Skeletal muscle tissue (tissue), 4 donors: ENCODE data around the gene CYTH1. TPM values are rescaled to one million over a fixed set of nuclear protein-coding genes. Genes with fewer than 3 reads are reported as not detected.

Source experiments
- H3K27ac ChIP-seq: one replicate; pipeline ENCODE4 v1.7.0; 2013; ENCODE audit warnings: mild to moderate bottlenecking, low read depth, low read length, inconsistent platforms
- H3K27me3 ChIP-seq, 3 donors: one replicate each; pipeline ENCODE4 v1.7.0; 2013; ENCODE audit warnings: low read length in 3 of 3; ENCODE audit not compliant: control insufficient read depth in 3 of 3, insufficient read depth in 3 of 3
- H3K36me3 ChIP-seq, 3 donors: one replicate each; pipeline ENCODE4 v1.7.0; 2013; ENCODE audit warnings: low read length in 3 of 3; ENCODE audit not compliant: control insufficient read depth in 3 of 3, insufficient read depth in 3 of 3
- H3K4me1 ChIP-seq, 3 donors: one replicate each; pipeline ENCODE4 v1.7.0; 2013; ENCODE audit warnings: low read length in 3 of 3, mild to moderate bottlenecking in 3 of 3; ENCODE audit not compliant: control insufficient read depth in 3 of 3, insufficient read depth in 3 of 3
- H3K4me3 ChIP-seq, 3 donors: one replicate each; pipeline ENCODE4 v1.7.0; 2013; ENCODE audit warnings: low read length in 3 of 3
- H3K9ac ChIP-seq, 3 donors: one replicate each; pipeline ENCODE4 v1.7.0; 2013; ENCODE audit warnings: low read length in 3 of 3, mild to moderate bottlenecking in 3 of 3, moderate library complexity in 2 of 3, low read depth in 1 of 3
- H3K9me3 ChIP-seq, 3 donors: one replicate each; pipeline ENCODE4 v1.7.0; 2013; ENCODE audit warnings: low read length in 3 of 3; ENCODE audit not compliant: control insufficient read depth in 3 of 3
- total RNA-seq: library from RNA; depleted of rRNA; stranded (reverse); fragments of >200 nt; gene quantifications from one replicate; pipeline ENCODE4 v1.2.3, GENCODE V29; 2014
- donor health status: Osteomylitis.

Gene CYTH1
- total RNA-seq, 1 donor from 2014 or later: 17.7 TPM

- H3K4me3 ChIP-seq: no peak overlapping the region
- H3K4me1 ChIP-seq: peaks cover 31 to 42% (median 33%) of the 10 kb centered on the region in 3 donors
- no peaks in the 10 kb centered on the region for H3K9me3 ChIP-seq
- H3K36me3 ChIP-seq: peaks cover 15 to 53% (median 50%) of the 10 kb centered on the region in 3 donors
- H3K27ac ChIP-seq: peak overlapping the region; percentile 37
- no peak overlapping the region for H3K9ac ChIP-seq
- H3K27me3 ChIP-seq: no peaks in the 10 kb centered on the region
Measured at GRCh38 chr17:78679495-78680395, 102.3 kb downstream of the CYTH1 start.

DNA sequence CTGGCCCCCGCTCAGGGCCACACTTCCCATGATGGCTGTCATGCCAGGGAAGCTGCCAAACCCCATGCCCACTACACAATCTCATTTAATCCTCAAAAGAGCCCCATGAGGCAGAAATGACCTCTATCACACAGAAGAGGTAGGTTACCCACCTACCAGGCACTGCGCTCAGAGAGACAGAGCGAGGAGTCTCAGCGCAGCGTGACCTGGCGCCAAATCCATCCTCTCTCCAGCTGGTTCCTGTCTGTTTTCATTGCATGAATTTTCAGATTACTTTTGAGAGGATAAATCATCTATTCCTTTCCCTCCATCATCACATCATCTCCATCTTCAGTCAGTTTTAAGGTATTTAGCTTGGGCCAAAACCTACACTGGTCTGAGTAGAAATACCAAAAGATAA lies 103.4 kb downstream of the CYTH1 start:
- Histone ChIP-seq H3K9me3 (no peaks in the 10 kb centered on the region), H3K36me3 (peaks cover 17 to 58% (median 51%) of the 10 kb centered on the region in 3 donors), H3K27me3 (no peaks in the 10 kb centered on the region), H3K4me1 (peaks cover 39 to 48% (median 40%) of the 10 kb centered on the region in 3 donors), H3K27ac (peak overlapping the region; percentile 64), H3K9ac (peak overlapping the region in 1 of 3 donors; percentile 8), H3K4me3 (no peak overlapping the region)

- Histone ChIP-seq H3K9me3 (no peaks in the 10 kb centered on the region), H3K27ac (peak overlapping the region; percentile 88), H3K27me3 (no peaks in the 10 kb centered on the region), H3K9ac (peak overlapping the region in 2 of 3 donors; percentile 63 to 76), H3K36me3 (peaks cover 20 to 53% (median 49%) of the 10 kb centered on the region in 3 donors), H3K4me1 (peaks cover 42 to 52% (median 43%) of the 10 kb centered on the region in 3 donors), H3K4me3 (no peak overlapping the region)
Measured at GRCh38 chr17:78678222-78678557, 103.9 kb downstream of the CYTH1 start.

DNA sequence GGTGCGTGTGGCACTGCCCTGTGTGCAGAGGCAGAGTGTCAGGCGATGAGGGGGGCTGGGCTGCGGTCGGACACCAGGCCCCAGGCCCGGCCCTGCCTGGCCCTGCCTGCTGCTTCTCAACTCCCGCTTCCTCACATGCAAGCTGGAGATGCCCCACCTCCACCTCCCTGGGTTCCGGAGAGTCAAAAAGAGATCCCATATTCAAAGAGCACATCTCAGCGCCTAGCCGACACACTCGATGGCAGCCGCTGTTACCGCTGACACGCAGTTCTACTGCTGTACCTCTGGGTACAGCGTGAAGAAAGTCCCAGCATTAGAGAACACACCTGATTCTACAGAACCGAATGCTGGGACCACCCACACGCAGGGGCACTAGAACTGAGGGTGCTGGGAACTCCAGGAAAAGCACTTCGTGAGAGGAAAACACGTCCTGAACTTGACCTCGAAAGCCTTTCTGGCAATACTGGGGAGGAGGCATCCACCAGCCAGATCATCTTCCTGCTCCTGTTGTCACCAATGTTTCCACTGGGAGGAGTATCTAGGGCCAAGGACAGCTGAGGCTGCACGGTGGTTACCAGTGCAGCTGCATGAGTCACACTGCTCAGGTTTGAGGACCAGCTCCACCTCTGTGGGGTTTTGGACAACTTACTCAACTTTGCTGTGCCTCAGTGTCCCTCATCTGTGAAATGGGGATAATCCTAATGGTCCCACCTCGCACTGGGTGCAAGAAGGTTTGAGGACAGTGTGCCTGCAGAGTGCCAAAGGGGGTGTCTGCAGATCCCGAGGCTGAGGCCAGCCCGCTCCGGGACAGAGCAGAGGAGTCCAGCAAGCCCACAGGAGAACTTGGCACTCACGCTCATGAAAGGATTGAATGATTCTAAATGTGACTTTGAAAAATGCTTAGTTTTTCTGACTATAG lies 104.5 kb downstream of the CYTH1 start:
- Histone ChIP-seq H3K27ac (peak overlapping the region; percentile 88), H3K4me1 (peaks cover 47 to 58% (median 49%) of the 10 kb centered on the region in 3 donors), H3K9me3 (no peaks in the 10 kb centered on the region), H3K4me3 (peak overlapping the region in 2 of 3 donors; percentile 13 to 21), H3K9ac (peak overlapping the region in 2 of 3 donors; percentile 63 to 76), H3K27me3 (no peaks in the 10 kb centered on the region), H3K36me3 (peaks cover 20 to 52% (median 48%) of the 10 kb centered on the region in 3 donors)

- Histone ChIP-seq H3K4me1 (peaks cover 47 to 64% (median 52%) of the 10 kb centered on the region in 3 donors), H3K4me3 (no peak overlapping the region), H3K27ac (peak overlapping the region; percentile 88), H3K36me3 (peaks cover 20 to 55% (median 48%) of the 10 kb centered on the region in 3 donors), H3K9me3 (no peaks in the 10 kb centered on the region), H3K27me3 (no peaks in the 10 kb centered on the region), H3K9ac (peak overlapping the region in 1 of 3 donors; percentile 60)
Measured at GRCh38 chr17:78676412-78677302, 105.4 kb downstream of the CYTH1 start.

DNA sequence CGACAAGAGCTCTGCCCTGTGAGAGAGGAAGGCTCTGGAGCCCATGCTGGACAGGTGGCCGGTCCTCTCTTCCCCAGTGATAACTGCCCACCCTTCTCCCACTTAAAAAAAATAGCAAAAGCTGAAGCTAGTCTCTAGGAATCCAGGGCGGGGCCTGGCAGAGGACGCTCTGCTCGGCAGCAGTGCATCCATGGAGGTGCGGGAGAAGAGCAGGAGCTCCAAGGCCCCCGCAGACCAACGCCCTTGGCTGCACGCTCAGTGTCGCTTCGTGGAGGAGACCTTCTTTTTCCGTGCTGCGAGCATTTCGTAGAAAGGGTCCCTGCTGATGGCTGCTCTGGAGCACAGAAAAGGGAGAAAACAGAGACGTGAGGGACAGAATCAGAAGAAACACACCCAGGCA lies 106.2 kb downstream of the CYTH1 start:
- Histone ChIP-seq H3K36me3 (peaks cover 20 to 52% (median 46%) of the 10 kb centered on the region in 3 donors), H3K4me1 (peaks cover 41 to 64% (median 52%) of the 10 kb centered on the region in 3 donors), H3K27ac (no peak overlapping the region), H3K4me3 (no peak overlapping the region), H3K9ac (peak overlapping the region in 1 of 3 donors; percentile 16), H3K9me3 (no peaks in the 10 kb centered on the region), H3K27me3 (no peaks in the 10 kb centered on the region)

DNA sequence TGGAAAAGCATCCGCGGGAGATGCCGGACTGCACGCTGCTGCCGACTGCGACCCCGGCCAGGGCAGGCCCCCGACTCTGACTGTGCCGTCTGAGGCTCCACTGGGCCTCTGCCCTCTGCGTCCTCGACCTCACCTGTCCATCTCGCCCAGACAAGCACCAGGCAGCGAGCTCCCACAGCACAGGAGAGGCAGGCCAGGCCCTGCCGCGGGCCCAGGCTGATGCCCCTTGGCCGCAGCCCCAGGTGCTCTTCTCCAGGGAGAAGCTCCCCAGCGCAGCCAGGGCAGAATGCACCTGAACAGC lies 106.8 kb downstream of the CYTH1 start:
- H3K36me3 ChIP-seq: peaks cover 20 to 49% (median 42%) of the 10 kb centered on the region in 3 donors

GRCh38 chr17:78674595-78675315 lies 107.3 kb downstream of the CYTH1 start:
- Histone ChIP-seq H3K27ac (no peak overlapping the region), H3K27me3 (no peaks in the 10 kb centered on the region), H3K4me1 (peaks cover 41 to 66% (median 52%) of the 10 kb centered on the region in 3 donors), H3K36me3 (peaks cover 17 to 44% (median 37%) of the 10 kb centered on the region in 3 donors), H3K9me3 (no peaks in the 10 kb centered on the region), H3K9ac (no peak overlapping the region), H3K4me3 (no peak overlapping the region)

More for the DNA sequence above, 106.8 kb downstream of the CYTH1 start:
- no peaks in the 10 kb centered on the region for H3K27me3 ChIP-seq
- no peak overlapping the region for H3K9ac ChIP-seq
- no peak overlapping the region for H3K27ac ChIP-seq
- H3K9me3 ChIP-seq: no peaks in the 10 kb centered on the region
- no peak overlapping the region for H3K4me3 ChIP-seq
- peaks cover 41 to 65% (median 52%) of the 10 kb centered on the region in 3 donors for H3K4me1 ChIP-seq

- Histone ChIP-seq H3K27ac (no peak overlapping the region), H3K4me3 (no peak overlapping the region), H3K4me1 (peaks cover 41 to 60% (median 52%) of the 10 kb centered on the region in 3 donors), H3K36me3 (peaks cover 11 to 38% (median 31%) of the 10 kb centered on the region in 3 donors), H3K9me3 (no peaks in the 10 kb centered on the region), H3K27me3 (no peaks in the 10 kb centered on the region), H3K9ac (no peak overlapping the region)
Measured at GRCh38 chr17:78674156-78674555, 107.9 kb downstream of the CYTH1 start.
